SU-DHL-6 (cell line): ENCODE data around the gene KIAA2012.

Experiments
- EZH2phosphoT487 ChIP-seq: fragments of 200-600 bp; sonication (generic), shearing (Covaris generic); conservative IDR thresholded peaks from 2 replicates; pipeline ENCODE4 v1.6.1; 2018; ENCODE audit warnings: mild to moderate bottlenecking, antibody characterized with exemption, low read length, moderate library complexity, mixed read lengths
- TF ChIP-seq, protein P1 (sequence below): fragments of 200-600 bp; sonication (generic); IDR thresholded peaks from one replicate; pipeline ENCODE4 v1.5.1; 2017; ENCODE audit warnings: antibody characterized with exemption, mild to moderate bottlenecking, low read length, moderate library complexity; ENCODE audit not compliant: insufficient read depth, poor library complexity, severe bottlenecking

DNA sequence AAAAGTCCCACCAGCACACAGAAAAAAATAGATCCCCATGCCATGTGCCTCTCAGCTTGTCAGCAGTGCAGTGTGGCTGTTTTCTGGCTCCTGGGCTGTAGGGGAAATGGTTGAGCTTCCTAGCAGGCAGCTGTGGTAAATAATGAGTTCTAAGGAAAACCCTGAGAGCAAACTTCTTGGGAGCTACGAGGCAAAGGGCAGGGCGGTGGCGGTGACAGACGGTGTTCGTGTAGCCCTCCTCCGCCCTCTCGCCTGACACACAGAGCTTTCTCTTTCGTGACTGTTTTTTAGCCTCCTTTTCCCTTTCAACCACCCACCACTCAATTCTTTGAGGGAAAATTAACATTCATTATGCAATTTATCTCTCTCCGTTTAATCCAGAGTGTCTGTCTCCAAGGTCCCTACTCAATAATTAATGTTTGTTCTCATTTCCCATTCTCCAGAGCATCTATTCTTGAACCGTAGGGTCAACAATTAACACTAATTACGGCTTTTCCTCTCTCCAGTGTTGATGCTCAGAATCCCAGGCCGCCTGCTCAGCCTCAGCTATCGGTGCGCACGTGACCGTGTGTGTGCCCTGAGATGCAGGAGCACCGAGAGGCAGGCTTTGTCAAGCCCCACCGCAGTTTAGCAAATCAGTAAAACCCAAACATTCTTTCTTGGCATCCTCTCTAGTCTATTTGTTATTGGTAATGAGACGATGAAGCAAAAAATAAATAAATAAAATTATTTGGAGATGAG is 50.1 kb downstream of the KIAA2012 start:
- TF ChIP-seq, protein P1, sequence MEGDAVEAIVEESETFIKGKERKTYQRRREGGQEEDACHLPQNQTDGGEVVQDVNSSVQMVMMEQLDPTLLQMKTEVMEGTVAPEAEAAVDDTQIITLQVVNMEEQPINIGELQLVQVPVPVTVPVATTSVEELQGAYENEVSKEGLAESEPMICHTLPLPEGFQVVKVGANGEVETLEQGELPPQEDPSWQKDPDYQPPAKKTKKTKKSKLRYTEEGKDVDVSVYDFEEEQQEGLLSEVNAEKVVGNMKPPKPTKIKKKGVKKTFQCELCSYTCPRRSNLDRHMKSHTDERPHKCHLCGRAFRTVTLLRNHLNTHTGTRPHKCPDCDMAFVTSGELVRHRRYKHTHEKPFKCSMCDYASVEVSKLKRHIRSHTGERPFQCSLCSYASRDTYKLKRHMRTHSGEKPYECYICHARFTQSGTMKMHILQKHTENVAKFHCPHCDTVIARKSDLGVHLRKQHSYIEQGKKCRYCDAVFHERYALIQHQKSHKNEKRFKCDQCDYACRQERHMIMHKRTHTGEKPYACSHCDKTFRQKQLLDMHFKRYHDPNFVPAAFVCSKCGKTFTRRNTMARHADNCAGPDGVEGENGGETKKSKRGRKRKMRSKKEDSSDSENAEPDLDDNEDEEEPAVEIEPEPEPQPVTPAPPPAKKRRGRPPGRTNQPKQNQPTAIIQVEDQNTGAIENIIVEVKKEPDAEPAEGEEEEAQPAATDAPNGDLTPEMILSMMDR: no peak
- TF ChIP-seq EZH2phosphoT487: no peak
